OCI-LY1 (cell line): Measurements from ENCODE around the gene TFDP2.
"Not testable (repeated sequence)": the region's sequence is repeated elsewhere in the genome, so short reads cannot be mapped to it uniquely, and the experiment has no call there.

Experiments
- H2AFZ ChIP-seq: fragments of 200-600 bp; sonication (generic), shearing (Covaris generic); 2 replicates; pipeline ENCODE4 v1.6.0; 2014; ENCODE audit warnings: antibody characterized with exemption, mild to moderate bottlenecking, low read length
- H3F3A ChIP-seq: fragments of 200-600 bp; sonication (generic), shearing (Covaris generic); 2 replicates; pipeline ENCODE4 v1.6.0; 2014; ENCODE audit warnings: mild to moderate bottlenecking, antibody characterized with exemption, low read length, moderate library complexity; ENCODE audit not compliant: insufficient read depth
- H3K27ac ChIP-seq: fragments of 200-600 bp; sonication (generic); 2 replicates; pipeline ENCODE4 v1.5.1; 2014; ENCODE audit warnings: low read length, mixed run types, mild to moderate bottlenecking, low read depth; ENCODE audit not compliant: poor library complexity, severe bottlenecking
- H3K27me3 ChIP-seq: fragments of 200-600 bp; sonication (generic); 2 replicates; pipeline ENCODE4 v1.6.0; 2014; ENCODE audit warnings: antibody characterized with exemption, mild to moderate bottlenecking, low read length, moderate library complexity; ENCODE audit not compliant: insufficient read depth
- H3K36me3 ChIP-seq: fragments of 200-600 bp; sonication (generic); 2 replicates; pipeline ENCODE4 v1.6.1; 2014; ENCODE audit warnings: mild to moderate bottlenecking, antibody characterized with exemption, low read length, moderate library complexity, mixed read lengths; ENCODE audit not compliant: insufficient read depth
- H3K4me1 ChIP-seq: fragments of 200-600 bp; sonication (generic); 2 replicates; pipeline ENCODE4 v1.5.1; 2014; ENCODE audit warnings: mild to moderate bottlenecking, low read length, moderate library complexity; ENCODE audit not compliant: insufficient read depth, severe bottlenecking
- H3K4me2 ChIP-seq: fragments of 200-600 bp; sonication (generic), shearing (Covaris generic); 2 replicates; pipeline ENCODE4 v1.6.1; 2014; ENCODE audit warnings: low read length
- H3K4me3 ChIP-seq: fragments of 200-600 bp; sonication (generic); 2 replicates; pipeline ENCODE4 v1.5.1; 2014; ENCODE audit warnings: low read length, low read depth, mild to moderate bottlenecking, mixed read lengths; ENCODE audit not compliant: poor library complexity, severe bottlenecking
- H3K79me2 ChIP-seq: fragments of 200-600 bp; shearing (Covaris generic); 2 replicates; pipeline ENCODE4 v1.6.1; 2016; ENCODE audit warnings: mixed run types, low read length, mixed read lengths; ENCODE audit not compliant: insufficient read depth
- H3K9ac ChIP-seq: fragments of 200-600 bp; sonication (generic), shearing (Covaris generic); 2 replicates; pipeline ENCODE4 v1.6.1; 2014; ENCODE audit warnings: mild to moderate bottlenecking, low read length, mixed read lengths
- H3K9me2 ChIP-seq: fragments of 200-600 bp; sonication (generic), shearing (Covaris generic); 2 replicates; pipeline ENCODE4 v1.6.1; 2014; ENCODE audit warnings: low read depth, mild to moderate bottlenecking, low read length, mixed read lengths
- H3K9me3 ChIP-seq: fragments of 200-600 bp; shearing (Covaris generic); 2 replicates; pipeline ENCODE4 v1.6.1; 2014; ENCODE audit warnings: low read length, mixed read lengths
- H4K20me1 ChIP-seq: fragments of 200-600 bp; sonication (generic), shearing (Covaris generic); 2 replicates; pipeline ENCODE4 v1.6.0; 2016; ENCODE audit warnings: mild to moderate bottlenecking, low read length; ENCODE audit not compliant: insufficient read depth
- CTCF ChIP-seq: fragments of 200-600 bp; sonication (generic), shearing (Covaris generic); IDR thresholded peaks from 2 replicates; pipeline ENCODE4 v1.5.1; 2017; ENCODE audit warnings: mild to moderate bottlenecking, antibody characterized with exemption, low read length, moderate library complexity, mixed read lengths
- EZH2 ChIP-seq: fragments of 200-600 bp; sonication (generic), shearing (Covaris generic); IDR thresholded peaks from 2 replicates; pipeline ENCODE4 v1.8.0; 2017; ENCODE audit warnings: borderline replicate concordance, mixed run types, mild to moderate bottlenecking, antibody characterized with exemption, low read length, moderate library complexity, mixed read lengths

Gene TFDP2

GRCh38 chr3:142013326-142013980, 135.9 kb downstream of the TFDP2 start:
- Histone ChIP-seq H3K27ac (no peak overlapping the region), H2AFZ (no peak overlapping the region), H3K36me3 (peaks cover 80% of the 10 kb centered on the region), H3K4me3 (no peak overlapping the region), H3K9ac (no peak overlapping the region), H3K4me1 (peaks cover 13% of the 10 kb centered on the region), H3K9me2 (no peaks in the 10 kb centered on the region), H3K4me2 (no peak overlapping the region), H3K27me3 (no peaks in the 10 kb centered on the region), H3F3A (no peaks in the 10 kb centered on the region), H4K20me1 (no peaks in the 10 kb centered on the region), H3K9me3 (no peaks in the 10 kb centered on the region), H3K79me2 (peaks cover 91% of the 10 kb centered on the region)
- TF ChIP-seq CTCF (no peak), EZH2 (no peak)

DNA sequence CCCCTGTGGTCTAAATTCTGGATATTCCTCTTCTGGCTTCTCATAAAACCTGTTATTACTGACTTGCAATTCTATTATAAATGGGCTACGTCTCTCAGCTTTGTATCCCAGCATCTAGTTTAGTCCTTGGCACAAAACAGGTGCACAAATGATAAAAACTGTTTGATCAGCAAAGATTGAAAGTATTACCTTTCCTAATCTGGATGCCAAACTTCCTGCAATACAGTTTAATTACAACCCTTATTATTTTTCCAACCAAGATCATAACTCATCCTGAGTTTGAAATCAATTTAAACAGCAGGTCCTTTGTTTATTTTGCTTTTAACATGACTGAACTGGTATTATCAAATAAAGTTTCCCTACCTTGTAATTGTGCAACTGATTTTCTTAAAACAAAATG, 140.3 kb downstream of the TFDP2 start:
- Histone ChIP-seq H3K27me3 (no peaks in the 10 kb centered on the region), H3K36me3 (peaks cover 86% of the 10 kb centered on the region), H2AFZ (no peak overlapping the region), H3K9ac (no peak overlapping the region), H3K4me3 (no peak overlapping the region), H3K9me2 (no peaks in the 10 kb centered on the region), H3K79me2 (peaks cover 91% of the 10 kb centered on the region), H3K9me3 (no peaks in the 10 kb centered on the region), H3K4me1 (peaks cover 12% of the 10 kb centered on the region), H3K27ac (no peak overlapping the region), H3F3A (no peaks in the 10 kb centered on the region), H4K20me1 (0 out of 2 replicates have a peak, but pooled peaks cover 2% of the 10 kb centered on the region), H3K4me2 (no peak overlapping the region)
- TF ChIP-seq EZH2, result no peak
- TF ChIP-seq CTCF, result no peak

DNA sequence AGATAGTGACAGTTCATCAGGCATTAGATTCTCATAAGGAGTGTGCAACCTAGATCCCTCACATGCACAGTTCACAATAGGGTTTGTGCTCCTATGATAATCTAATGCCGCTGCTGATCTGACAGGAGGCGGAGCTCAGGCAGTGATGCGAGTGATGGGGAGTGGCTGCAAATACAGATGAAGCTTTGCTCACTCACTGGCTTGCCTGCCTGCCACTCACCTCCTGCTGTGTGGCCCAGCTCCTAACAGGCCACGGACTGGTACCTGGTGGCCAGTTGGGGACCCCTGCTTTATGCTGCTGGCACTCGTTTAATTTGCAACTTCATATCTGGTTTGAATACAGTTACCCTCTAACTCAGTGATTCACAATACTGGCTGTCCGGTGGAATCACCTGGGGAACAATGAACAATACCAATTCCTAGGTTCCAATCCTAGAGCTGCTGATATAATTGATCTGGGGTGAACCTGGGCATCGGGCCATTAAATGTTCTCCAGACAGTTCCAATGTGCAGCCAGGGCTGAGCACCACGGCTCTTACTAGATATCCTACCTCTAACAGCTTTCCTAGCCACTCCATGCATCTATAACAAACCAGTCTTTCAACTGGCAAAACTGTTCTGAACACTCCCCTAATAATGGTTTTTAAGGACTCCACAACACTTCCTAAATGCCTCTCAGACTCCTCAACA, 141.5 kb downstream of the TFDP2 start:
- no peaks in the 10 kb centered on the region for H3K9me3 ChIP-seq
- no peaks in the 10 kb centered on the region for H3K27me3 ChIP-seq
- H3K27ac ChIP-seq, result peak overlapping the region; percentile 1
- TF ChIP-seq EZH2, result no peak
- TF ChIP-seq CTCF, result no peak
- H3K9me2 ChIP-seq, result no peaks in the 10 kb centered on the region
- no peak overlapping the region for H3K4me3 ChIP-seq
- no peak overlapping the region for H3K4me2 ChIP-seq
- H2AFZ ChIP-seq, result no peak overlapping the region
- H3K36me3 ChIP-seq, result peaks cover 86% of the 10 kb centered on the region
- 0 out of 2 replicates have a peak, but pooled peaks cover 2% of the 10 kb centered on the region for H4K20me1 ChIP-seq
- no peaks in the 10 kb centered on the region for H3F3A ChIP-seq
- H3K9ac ChIP-seq, result no peak overlapping the region
- peaks cover 91% of the 10 kb centered on the region for H3K79me2 ChIP-seq
- peaks cover 12% of the 10 kb centered on the region for H3K4me1 ChIP-seq

GRCh38 chr3:142004957-142005356, 144.4 kb downstream of the TFDP2 start:
- peaks cover 96% of the 10 kb centered on the region for H3K36me3 ChIP-seq
- H3K79me2 ChIP-seq, result peaks cover 94% of the 10 kb centered on the region
- H3K4me3 ChIP-seq, result not testable (repeated sequence)

More at GRCh38 chr3:142004957-142005356, 144.4 kb downstream of the TFDP2 start:
- H3K9ac ChIP-seq, H3K4me2 ChIP-seq, H3K9me2 ChIP-seq, H2AFZ ChIP-seq, H3K27me3 ChIP-seq, H3K9me3 ChIP-seq, H3F3A ChIP-seq, H3K27ac ChIP-seq, H4K20me1 ChIP-seq: not testable (repeated sequence)
- peaks cover 12% of the 10 kb centered on the region for H3K4me1 ChIP-seq
